NCI-H2107 (cell line): Measurements from ENCODE around the gene ZMYND8.
"Not testable (repeated sequence)": the region's sequence is repeated elsewhere in the genome, so short reads cannot be mapped to it uniquely, and the experiment has no call there.

Source experiments
- DNase-seq: peaks from one replicate; lab custom pipeline; 2025; lab: John Stamatoyannopoulos, UW

ZMYND8 gene

DNA sequence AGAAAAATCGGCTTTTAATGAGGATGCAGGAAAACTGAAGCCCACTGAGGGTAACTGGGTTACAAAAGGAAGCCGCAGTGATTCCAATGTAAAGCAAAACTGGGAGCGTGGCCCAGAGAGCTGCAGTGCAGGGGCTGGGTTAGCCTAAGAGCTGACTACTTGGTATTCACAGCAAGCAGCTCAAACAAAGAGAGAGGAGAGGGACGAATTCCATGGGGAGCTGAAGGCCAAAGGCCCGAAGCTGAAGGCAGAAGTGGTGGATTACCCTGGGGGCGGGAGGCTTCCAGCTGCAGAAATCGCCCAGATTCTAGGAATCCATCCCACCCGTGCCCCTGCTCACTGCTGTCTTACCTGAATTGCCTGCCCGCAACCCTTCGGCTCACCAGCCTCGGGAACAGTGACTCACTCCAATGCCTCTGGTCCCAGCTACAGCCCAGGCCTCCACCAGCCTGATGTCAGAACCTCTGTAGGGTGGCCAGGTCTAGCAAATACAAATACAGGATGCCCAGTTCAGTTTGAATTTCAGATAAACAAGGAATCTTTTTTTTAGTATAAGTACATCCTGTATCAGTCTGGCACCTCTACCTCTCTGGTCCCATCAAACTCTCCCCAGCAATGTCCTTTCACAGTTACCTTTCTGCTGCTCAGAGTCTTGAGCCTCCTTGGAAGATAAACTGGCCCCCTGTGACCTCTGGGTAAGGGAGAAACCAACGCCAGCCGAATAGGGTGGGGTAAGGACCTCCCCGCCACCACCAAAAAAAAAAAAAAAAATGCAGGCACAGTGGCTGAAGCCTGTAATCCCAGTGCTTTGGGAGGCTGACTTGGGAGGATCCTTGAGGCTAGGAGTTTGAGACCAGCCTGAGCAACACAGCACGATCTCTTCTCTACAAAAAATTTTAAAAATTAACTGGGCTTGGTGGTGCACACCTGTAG is 14.6 kb upstream of the ZMYND8 start:
- DNase-seq = no peak

- DNase-seq = no peak
Measured at GRCh38 chr20:47370214-47370613, 13.7 kb upstream of the ZMYND8 start.

DNA sequence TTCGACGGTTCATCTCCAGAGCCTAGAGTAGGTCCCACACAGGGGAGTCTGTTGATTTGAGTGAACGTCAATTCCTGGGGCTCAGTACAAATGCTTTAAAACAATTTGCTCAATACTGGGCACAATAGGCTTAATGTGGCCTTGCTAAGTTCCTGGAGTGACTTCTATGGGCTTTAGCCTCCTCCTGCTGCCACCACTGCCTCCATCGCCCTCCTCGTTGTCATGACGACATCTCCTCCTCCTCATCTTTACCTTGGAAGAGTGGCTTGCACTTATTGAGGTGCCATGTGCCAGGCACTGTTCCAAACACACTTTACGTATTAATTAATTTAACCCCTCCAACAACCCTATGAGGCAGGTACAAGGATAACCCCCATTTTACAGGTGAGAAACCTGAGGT is 11.8 kb upstream of the ZMYND8 start:
- DNase-seq = no peak

GRCh38 chr20:47366301-47366700 is 9.8 kb upstream of the ZMYND8 start:
- not testable (repeated sequence) for DNase-seq

DNA sequence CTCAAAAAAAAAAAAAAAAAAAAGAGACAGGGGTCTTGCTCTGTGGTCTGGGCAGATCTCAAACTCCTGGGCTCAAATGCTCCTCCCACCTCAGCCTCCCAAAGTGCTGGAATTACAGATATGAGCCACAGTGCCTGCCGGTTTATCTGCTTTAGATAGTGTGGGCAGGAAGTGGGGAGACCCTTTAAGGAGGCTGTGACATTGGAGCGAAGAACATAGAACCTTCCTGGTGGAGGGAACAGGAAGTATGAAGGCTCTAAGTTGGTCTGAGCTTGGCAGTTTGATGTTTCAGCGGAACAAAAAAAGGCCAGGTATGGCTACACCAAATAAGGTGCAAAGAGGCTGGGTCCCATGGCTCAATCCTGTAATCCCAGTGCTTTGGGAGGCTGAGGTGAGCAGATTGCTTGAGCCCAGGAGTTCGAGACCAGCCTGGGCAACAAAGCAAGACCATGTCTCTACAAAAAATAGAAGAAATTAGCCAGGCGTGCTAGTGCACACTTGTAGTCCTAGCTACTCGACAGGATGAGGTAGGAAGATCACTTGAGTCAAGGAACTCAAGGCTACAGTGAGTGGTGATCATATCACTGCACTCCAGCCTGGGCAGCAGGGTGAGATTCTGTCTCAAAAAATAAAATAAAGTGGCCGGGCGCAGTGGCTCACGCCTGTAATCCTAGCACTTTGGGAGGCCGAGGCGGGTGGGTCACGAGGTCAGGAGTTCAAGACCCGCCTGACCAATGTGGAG is 8.7 kb upstream of the ZMYND8 start:
- no peak for DNase-seq

GRCh38 chr20:47362361-47363219 is 6.1 kb upstream of the ZMYND8 start:
- DNase-seq = no peak

GRCh38 chr20:47361057-47361915 is 4.8 kb upstream of the ZMYND8 start:
- DNase-seq = no peak

GRCh38 chr20:47360297-47361056 is 4.0 kb upstream of the ZMYND8 start:
- peak; percentile 30 for DNase-seq

DNA sequence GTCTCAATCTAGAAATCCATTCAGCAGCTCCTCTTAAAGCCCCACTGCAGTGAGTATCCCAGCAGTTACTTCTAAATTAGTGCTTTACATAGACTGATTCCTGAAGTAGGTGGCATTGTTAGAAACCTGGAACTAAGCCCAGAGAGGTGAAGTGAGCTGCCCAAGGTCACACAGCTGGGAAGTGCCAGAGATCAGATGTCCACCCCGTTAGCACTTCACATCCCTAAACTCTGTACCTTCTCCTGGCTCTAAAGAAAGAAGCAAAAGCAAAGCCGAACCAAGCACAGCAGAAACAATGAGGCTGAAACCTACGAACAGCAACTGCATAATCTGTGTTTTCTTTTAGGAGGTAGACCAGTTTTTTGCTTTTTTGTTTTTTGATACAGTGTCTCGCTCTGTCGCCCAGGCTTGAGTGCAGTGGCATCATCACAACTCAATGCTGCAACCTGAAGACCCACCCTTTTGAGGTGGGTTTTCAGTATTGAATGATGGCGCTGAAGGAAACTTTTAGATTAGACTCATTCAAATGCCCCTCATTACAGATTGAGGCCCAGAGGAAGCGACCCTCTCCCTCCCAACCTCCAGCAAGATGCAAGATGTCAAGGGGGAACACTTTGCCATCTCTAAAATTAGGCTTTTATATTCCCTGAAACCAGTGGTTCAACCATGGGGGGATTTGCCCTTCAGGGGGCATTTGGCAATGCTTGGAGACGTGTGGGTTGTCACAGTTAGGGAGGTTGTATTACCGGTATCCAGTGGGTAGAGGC is 3.2 kb upstream of the ZMYND8 start:
- no peak for DNase-seq

DNA sequence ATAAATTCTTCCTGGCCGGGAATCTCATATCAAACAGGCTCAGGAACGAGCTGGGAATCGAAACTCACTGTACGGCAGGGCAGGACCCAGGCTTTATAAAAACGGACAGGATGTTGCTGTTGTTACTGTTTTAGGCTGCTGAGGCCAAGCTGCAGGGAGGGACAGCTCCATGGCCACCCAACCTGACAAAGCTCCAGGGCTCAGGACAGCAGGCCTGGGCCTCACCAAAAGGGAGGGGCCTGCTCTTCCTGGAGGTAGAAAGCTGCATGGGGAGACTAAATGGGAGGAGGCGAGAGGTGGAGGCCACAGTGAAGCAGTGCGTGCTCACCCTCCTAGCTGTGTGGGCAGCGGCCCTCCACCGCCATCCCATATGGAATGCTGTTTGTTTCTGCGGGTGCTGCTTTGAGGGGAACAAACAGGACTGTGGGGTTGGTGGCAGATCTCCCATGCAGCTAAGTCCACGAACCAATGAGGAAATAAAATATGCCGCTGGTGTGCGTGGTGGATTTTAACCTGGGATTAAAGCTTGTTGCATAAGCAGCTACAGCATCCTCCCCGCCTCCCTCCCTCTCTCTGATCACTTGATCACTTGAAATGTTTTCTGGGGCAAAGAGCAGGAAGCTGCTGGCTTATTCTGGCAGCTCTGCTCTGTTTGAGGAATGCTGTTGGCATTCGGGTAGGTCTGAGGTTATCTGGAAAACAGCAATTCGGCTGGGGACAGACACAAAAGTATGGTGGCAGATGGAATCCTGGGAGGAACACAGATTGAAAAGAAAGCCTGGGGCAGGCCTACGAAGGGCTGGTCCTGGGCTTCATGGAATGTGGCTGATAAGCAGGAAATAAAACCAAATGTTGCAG is 2.4 kb upstream of the ZMYND8 start:
- no peak for DNase-seq

GRCh38 chr20:47358039-47358671 is 1.7 kb upstream of the ZMYND8 start:
- DNase-seq = no peak

- DNase-seq = peak; percentile 64
Measured at GRCh38 chr20:47357296-47358038, 968 bp upstream of the ZMYND8 start.

GRCh38 chr20:47356220-47356525 is 326 bp downstream of the ZMYND8 start:
- no peak for DNase-seq

GRCh38 chr20:47355489-47356219 is 845 bp downstream of the ZMYND8 start:
- DNase-seq = no peak

- DNase-seq = no peak
Measured at GRCh38 chr20:47354714-47355488, 1.6 kb downstream of the ZMYND8 start.

DNA sequence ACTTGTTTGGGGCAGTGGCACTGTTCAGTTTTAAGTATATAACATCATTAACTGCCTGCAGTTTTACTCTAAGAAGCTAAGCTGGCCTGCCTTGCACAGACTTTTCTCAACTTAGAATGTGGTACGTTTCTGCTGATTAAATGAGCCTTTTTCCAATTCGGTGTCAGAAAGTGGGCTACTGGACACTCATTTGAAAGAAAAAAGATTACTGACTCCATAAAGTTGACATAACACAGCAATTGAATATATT is 2.1 kb downstream of the ZMYND8 start:
- DNase-seq = no peak
